Ishikawa (cell line): ENCODE measurements around the gene ADD3.

Experiments used
- FOXM1 ChIP-seq: IDR thresholded peaks from 2 replicates; pipeline ENCODE4 v1.6.1; 2012; ENCODE audit warnings: low read depth, borderline replicate concordance
- MAX ChIP-seq: IDR thresholded peaks from 2 replicates; pipeline ENCODE4 v1.6.1; 2012
- NFIC ChIP-seq: IDR thresholded peaks from 2 replicates; pipeline ENCODE4 v1.6.1; 2012
- RAD21 ChIP-seq: IDR thresholded peaks from 2 replicates; pipeline ENCODE4 v1.6.1; 2012; ENCODE audit warnings: low read depth
- REST ChIP-seq: IDR thresholded peaks from 2 replicates; pipeline ENCODE4 v1.6.1; 2012; ENCODE audit warnings: low read depth, mild to moderate bottlenecking
- TEAD4 ChIP-seq: IDR thresholded peaks from 2 replicates; pipeline ENCODE4 v1.6.1; 2012
- YY1 ChIP-seq: IDR thresholded peaks from 2 replicates; pipeline ENCODE4 v1.6.1; 2012; ENCODE audit warnings: low read depth

GRCh38 chr10:109971634-109972033 lies 36.1 kb upstream of the ADD3 start:
- no peak for TF ChIP-seq MAX
- no peak for TF ChIP-seq NFIC
- no peak for TF ChIP-seq REST
- TF ChIP-seq FOXM1, result no peak
- TF ChIP-seq RAD21, result no peak
- TF ChIP-seq TEAD4, result no peak
- no peak for TF ChIP-seq YY1
